CD4-positive, alpha-beta T cell treated with Interleukin-10 for 1 hour (primary cell): ENCODE data around the gene CUTC.

ENCODE experiments used
- DNase-seq: peaks from one replicate; pipeline ENCODE4 v3.0.0-alpha.2; 2020

CUTC gene

GRCh38 chr10:99784727-99785441 lies 52.9 kb downstream of the CUTC start:
- DNase-seq, result no peak

GRCh38 chr10:99785646-99786045 lies 53.6 kb downstream of the CUTC start:
- DNase-seq, result no peak

- DNase-seq, result no peak
Observed at GRCh38 chr10:99787311-99787710, 55.3 kb downstream of the CUTC start.

GRCh38 chr10:99787782-99788445 lies 55.9 kb downstream of the CUTC start:
- DNase-seq, result no peak

- DNase-seq, result no peak
Observed at GRCh38 chr10:99788598-99789256, 56.7 kb downstream of the CUTC start.

GRCh38 chr10:99791831-99792230 lies 59.8 kb downstream of the CUTC start:
- DNase-seq, result no peak

GRCh38 chr10:99793819-99794218 lies 61.8 kb downstream of the CUTC start:
- no peak for DNase-seq

GRCh38 chr10:99796928-99797327 lies 64.9 kb downstream of the CUTC start:
- no peak for DNase-seq

- DNase-seq, result no peak
Observed at GRCh38 chr10:99798031-99798430, 66.0 kb downstream of the CUTC start.

- no peak for DNase-seq
Observed at GRCh38 chr10:99798920-99799319, 66.9 kb downstream of the CUTC start.

GRCh38 chr10:99799613-99800012 lies 67.6 kb downstream of the CUTC start:
- no peak for DNase-seq

GRCh38 chr10:99804471-99804870 lies 72.4 kb downstream of the CUTC start:
- no peak for DNase-seq

GRCh38 chr10:99805190-99805589 lies 73.2 kb downstream of the CUTC start:
- DNase-seq, result no peak
